22Rv1 (cell line): Measurements from ENCODE around the gene CCSER1.
A peak's percentile ranks its signal among the peaks of the same experiment; 100 is the strongest.

Experiments used
- H3K27ac ChIP-seq: fragments of 450-650 bp; 2 replicates; pipeline ENCODE4 v1.5.1; 2017
- CTCF ChIP-seq: fragments of 450-650 bp; IDR thresholded peaks from 2 replicates; pipeline ENCODE4 v1.5.1; 2017; ENCODE audit warnings: mild to moderate bottlenecking
- ZFX ChIP-seq: fragments of 450-650 bp; IDR thresholded peaks from 2 replicates; pipeline ENCODE4 v1.6.1; 2017; ENCODE audit warnings: antibody characterized with exemption, borderline replicate concordance

CCSER1 gene

GRCh38 chr4:90943311-90943710 is 816.1 kb downstream of the CCSER1 start:
- H3K27ac ChIP-seq: no peak overlapping the region
- TF ChIP-seq ZFX (no peak), CTCF (no peak)

GRCh38 chr4:90946945-90947344 is 819.8 kb downstream of the CCSER1 start:
- TF ChIP-seq CTCF: no peak
- no peak for TF ChIP-seq ZFX

GRCh38 chr4:90950385-90950841 is 823.2 kb downstream of the CCSER1 start:
- peak overlapping the region; percentile 89 for H3K27ac ChIP-seq
- TF ChIP-seq CTCF: no peak
- TF ChIP-seq ZFX: no peak

More at GRCh38 chr4:90946945-90947344, 819.8 kb downstream of the CCSER1 start:
- peak overlapping the region; percentile 53 for H3K27ac ChIP-seq

- TF ChIP-seq CTCF: no peak
- TF ChIP-seq ZFX: no peak
- peak overlapping the region; percentile 89 for H3K27ac ChIP-seq
These were observed 823.8 kb downstream of the CCSER1 start for GRCh38 chr4:90951037-90951436.

GRCh38 chr4:90958256-90958895 is 831.2 kb downstream of the CCSER1 start:
- TF ChIP-seq CTCF: no peak
- no peak for TF ChIP-seq ZFX
- peak overlapping the region; percentile 51 for H3K27ac ChIP-seq

GRCh38 chr4:90960433-90960832 is 833.2 kb downstream of the CCSER1 start:
- H3K27ac ChIP-seq: no peak overlapping the region
- TF ChIP-seq CTCF (no peak), ZFX (no peak)

- TF ChIP-seq ZFX (no peak), CTCF (no peak; the same call in 1 of the 2 replicates)
- no peak overlapping the region for H3K27ac ChIP-seq
These were observed 833.6 kb downstream of the CCSER1 start for GRCh38 chr4:90960840-90961239.
